Measurements from ENCODE around the gene WIPF2. TPM values are rescaled to one million over a fixed set of nuclear protein-coding genes. Genes with fewer than 3 reads are reported as not detected.
A peak's percentile ranks its signal among the peaks of the same experiment; 100 is the strongest.

Gene WIPF2
- polyA plus RNA-seq, 2 of the 4 experiments (the other 2 are of a cell fraction), result 13.8 to 21.5 TPM

- no peak for FAIRE-seq
- ChIA-PET POLR2A (interaction anchor here (1.1 to 1.7 kb wide), 2 partner anchors 10 to 13 kb away, joined by 3 to 4 read pairs; no protein-coding TSS in a partner anchor), CTCF (interaction anchor here (0.6 to 50.4 kb wide), 8 partner anchors 8 to 212 kb away, joined by 4 to 2395 read pairs (median 7); partner anchors contain the start of genes CDC6, GJD3 and RARA)
- Histone ChIP-seq H3K9me3 (no peaks in the 10 kb centered on the region), H3K4me3 (no peak overlapping the region), H3K27ac (peak overlapping the region; percentile 46 to 61; a peak in 5 of 6 replicates), H3K4me1 (peaks cover 93% of the 10 kb centered on the region), H3K4me2 (peak overlapping the region; percentile 65)
- ATAC-seq, result no peak
- DNase-seq (ENCODE audit: low read depth in 1 of 2, low spot score in 1 of 2), result no peak
- TF ChIP-seq RARB (CRISPR knock-in tag; IDR thresholded peaks at IDR 0.05) (no peak), RNF2 (IDR thresholded peaks at IDR 0.05; ENCODE audit: borderline replicate concordance, low read depth) (no peak), HEYL (CRISPR knock-in tag; IDR thresholded peaks at IDR 0.05) (no peak), CEBPB (IDR thresholded peaks at IDR 0.05) (no peak), SMC3 (IDR thresholded peaks at IDR 0.05) (no peak), RCOR1 (IDR thresholded peaks at IDR 0.05; ENCODE audit: low read depth, low read length) (no peak), PHF8 (IDR thresholded peaks at IDR 0.05; ENCODE audit: borderline replicate concordance, low read depth) (no peak), NPAS2 (CRISPR knock-in tag; IDR thresholded peaks at IDR 0.05; ENCODE audit: borderline replicate concordance) (no peak), NR3C1 (IDR thresholded peaks at IDR 0.05) (no peak), PBX3 (IDR thresholded peaks at IDR 0.05) (no peak), RAD21 (conservative IDR thresholded peaks at IDR 0.05 in 1 of 2, IDR thresholded peaks at IDR 0.05 in 1 of 2) (no peak)
- TF ChIP-seq, protein P1, sequence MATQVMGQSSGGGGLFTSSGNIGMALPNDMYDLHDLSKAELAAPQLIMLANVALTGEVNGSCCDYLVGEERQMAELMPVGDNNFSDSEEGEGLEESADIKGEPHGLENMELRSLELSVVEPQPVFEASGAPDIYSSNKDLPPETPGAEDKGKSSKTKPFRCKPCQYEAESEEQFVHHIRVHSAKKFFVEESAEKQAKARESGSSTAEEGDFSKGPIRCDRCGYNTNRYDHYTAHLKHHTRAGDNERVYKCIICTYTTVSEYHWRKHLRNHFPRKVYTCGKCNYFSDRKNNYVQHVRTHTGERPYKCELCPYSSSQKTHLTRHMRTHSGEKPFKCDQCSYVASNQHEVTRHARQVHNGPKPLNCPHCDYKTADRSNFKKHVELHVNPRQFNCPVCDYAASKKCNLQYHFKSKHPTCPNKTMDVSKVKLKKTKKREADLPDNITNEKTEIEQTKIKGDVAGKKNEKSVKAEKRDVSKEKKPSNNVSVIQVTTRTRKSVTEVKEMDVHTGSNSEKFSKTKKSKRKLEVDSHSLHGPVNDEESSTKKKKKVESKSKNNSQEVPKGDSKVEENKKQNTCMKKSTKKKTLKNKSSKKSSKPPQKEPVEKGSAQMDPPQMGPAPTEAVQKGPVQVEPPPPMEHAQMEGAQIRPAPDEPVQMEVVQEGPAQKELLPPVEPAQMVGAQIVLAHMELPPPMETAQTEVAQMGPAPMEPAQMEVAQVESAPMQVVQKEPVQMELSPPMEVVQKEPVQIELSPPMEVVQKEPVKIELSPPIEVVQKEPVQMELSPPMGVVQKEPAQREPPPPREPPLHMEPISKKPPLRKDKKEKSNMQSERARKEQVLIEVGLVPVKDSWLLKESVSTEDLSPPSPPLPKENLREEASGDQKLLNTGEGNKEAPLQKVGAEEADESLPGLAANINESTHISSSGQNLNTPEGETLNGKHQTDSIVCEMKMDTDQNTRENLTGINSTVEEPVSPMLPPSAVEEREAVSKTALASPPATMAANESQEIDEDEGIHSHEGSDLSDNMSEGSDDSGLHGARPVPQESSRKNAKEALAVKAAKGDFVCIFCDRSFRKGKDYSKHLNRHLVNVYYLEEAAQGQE (IDR thresholded peaks at IDR 0.05), result no peak
- TF ChIP-seq, protein P2, sequence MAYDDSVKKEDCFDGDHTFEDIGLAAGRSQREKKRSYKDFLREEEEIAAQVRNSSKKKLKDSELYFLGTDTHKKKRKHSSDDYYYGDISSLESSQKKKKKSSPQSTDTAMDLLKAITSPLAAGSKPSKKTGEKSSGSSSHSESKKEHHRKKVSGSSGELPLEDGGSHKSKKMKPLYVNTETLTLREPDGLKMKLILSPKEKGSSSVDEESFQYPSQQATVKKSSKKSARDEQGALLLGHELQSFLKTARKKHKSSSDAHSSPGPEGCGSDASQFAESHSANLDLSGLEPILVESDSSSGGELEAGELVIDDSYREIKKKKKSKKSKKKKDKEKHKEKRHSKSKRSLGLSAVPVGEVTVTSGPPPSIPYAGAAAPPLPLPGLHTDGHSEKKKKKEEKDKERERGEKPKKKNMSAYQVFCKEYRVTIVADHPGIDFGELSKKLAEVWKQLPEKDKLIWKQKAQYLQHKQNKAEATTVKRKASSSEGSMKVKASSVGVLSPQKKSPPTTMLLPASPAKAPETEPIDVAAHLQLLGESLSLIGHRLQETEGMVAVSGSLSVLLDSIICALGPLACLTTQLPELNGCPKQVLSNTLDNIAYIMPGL (CRISPR knock-in tag; IDR thresholded peaks at IDR 0.05; ENCODE audit: borderline replicate concordance), result no peak
- 29% methylated on average over 1 of the region's 1 CpG for WGBS (ENCODE audit: missing lambda C conversion rate)
Measured at GRCh38 chr17:40326832-40327199, 107.7 kb downstream of the WIPF2 start.

- ChIA-PET CTCF (interaction anchor here (0.6 to 50.4 kb wide), 10 partner anchors 8 to 213 kb away, joined by 4 to 2395 read pairs (median 6); partner anchors contain the start of genes CDC6, GJD3 and RARA), POLR2A (interaction anchor here (1.1 to 1.7 kb wide), 2 partner anchors 11 to 13 kb away, joined by 3 to 4 read pairs; no protein-coding TSS in a partner anchor)
- Histone ChIP-seq H3K4me3 (no peak overlapping the region), H3K27ac (peak overlapping the region; percentile 46 to 61; a peak in 5 of 6 replicates), H3K9me3 (no peaks in the 10 kb centered on the region), H3K4me2 (peak overlapping the region; percentile 65), H3K4me1 (peaks cover 93% of the 10 kb centered on the region)
- FAIRE-seq (no peak), DNase-seq (ENCODE audit: low read depth in 1 of 2, low spot score in 1 of 2) (no peak), ATAC-seq (no peak)
- 97% methylated on average over 3 of the region's 4 CpGs for WGBS (ENCODE audit: missing lambda C conversion rate)
- TF ChIP-seq, protein P3, sequence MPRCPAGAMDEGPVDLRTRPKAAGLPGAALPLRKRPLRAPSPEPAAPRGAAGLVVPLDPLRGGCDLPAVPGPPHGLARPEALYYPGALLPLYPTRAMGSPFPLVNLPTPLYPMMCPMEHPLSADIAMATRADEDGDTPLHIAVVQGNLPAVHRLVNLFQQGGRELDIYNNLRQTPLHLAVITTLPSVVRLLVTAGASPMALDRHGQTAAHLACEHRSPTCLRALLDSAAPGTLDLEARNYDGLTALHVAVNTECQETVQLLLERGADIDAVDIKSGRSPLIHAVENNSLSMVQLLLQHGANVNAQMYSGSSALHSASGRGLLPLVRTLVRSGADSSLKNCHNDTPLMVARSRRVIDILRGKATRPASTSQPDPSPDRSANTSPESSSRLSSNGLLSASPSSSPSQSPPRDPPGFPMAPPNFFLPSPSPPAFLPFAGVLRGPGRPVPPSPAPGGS (IDR thresholded peaks at IDR 0.05), result no peak
- no peak for TF ChIP-seq TFCP2L1 (CRISPR knock-in tag; IDR thresholded peaks at IDR 0.05)
- no peak for TF ChIP-seq FOSB (CRISPR knock-in tag; IDR thresholded peaks at IDR 0.05)
- TF ChIP-seq TP53 (CRISPR knock-in tag; IDR thresholded peaks at IDR 0.05), result no peak
- TF ChIP-seq, protein P2 (CRISPR knock-in tag; IDR thresholded peaks at IDR 0.05; ENCODE audit: borderline replicate concordance), result no peak
- no peak for TF ChIP-seq ZC3H11A (IDR thresholded peaks at IDR 0.05)
- TF ChIP-seq, protein P1 (IDR thresholded peaks at IDR 0.05), result no peak
- TF ChIP-seq HOXB5 (CRISPR knock-in tag; IDR thresholded peaks at IDR 0.05), result no peak
- TF ChIP-seq HEYL (CRISPR knock-in tag; IDR thresholded peaks at IDR 0.05), result no peak
- no peak for TF ChIP-seq HOXA7 (CRISPR knock-in tag; IDR thresholded peaks at IDR 0.05)
- no peak for TF ChIP-seq RFX5 (IDR thresholded peaks at IDR 0.05)
- no peak for TF ChIP-seq HDAC2 (IDR thresholded peaks at IDR 0.05)
Measured at GRCh38 chr17:40327244-40327729, 108.2 kb downstream of the WIPF2 start.
